SKM-1 treated with dmso at 0.1 percent for 144 hours (cell line): Measurements from ENCODE around the gene C19orf12.

Experiments
- DNase-seq: peaks from one replicate; lab custom pipeline; 2025; ENCODE audit not compliant: unreplicated experiment; lab: John Stamatoyannopoulos, UW

C19orf12 gene

DNA sequence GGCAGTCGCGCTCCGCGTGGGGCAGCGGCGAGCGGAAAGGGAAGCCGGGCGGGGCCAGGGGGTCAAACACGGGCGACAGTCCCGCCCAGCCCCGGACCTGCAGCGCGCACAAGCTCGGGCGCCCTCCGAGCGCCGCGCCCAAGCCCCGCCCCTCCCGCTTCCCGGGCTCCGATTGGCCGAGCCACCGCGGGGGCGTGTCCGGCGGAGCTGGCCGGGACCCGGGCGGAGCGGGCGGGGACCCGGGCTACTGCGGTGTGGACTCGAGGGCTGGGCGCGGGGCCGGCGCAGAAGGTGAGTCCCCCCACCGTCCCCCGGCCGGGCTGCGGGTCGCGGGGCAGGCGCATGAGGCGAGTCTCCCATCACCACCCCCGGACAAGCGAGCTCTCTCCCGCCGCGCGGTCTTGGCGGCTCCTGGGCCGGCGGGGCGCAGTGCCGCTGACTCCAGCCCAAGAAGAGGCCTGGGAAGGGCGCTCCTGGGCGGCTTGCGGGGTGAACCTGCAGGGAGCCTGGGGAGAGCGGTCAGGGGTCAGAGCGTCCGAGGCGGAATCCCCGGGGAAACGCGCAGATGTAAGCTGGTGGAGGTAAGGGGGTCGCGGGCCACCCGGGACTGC, 49.7 kb downstream of the C19orf12 start, which contains the start of gene PLEKHF1:
PLEKHF1 (plus strand) TSS at position 247 of the 611 bp plus-strand sequence. CDS start 8,379 bp downstream, outside the sequence.
- DNase-seq = peak; percentile 68

DNA sequence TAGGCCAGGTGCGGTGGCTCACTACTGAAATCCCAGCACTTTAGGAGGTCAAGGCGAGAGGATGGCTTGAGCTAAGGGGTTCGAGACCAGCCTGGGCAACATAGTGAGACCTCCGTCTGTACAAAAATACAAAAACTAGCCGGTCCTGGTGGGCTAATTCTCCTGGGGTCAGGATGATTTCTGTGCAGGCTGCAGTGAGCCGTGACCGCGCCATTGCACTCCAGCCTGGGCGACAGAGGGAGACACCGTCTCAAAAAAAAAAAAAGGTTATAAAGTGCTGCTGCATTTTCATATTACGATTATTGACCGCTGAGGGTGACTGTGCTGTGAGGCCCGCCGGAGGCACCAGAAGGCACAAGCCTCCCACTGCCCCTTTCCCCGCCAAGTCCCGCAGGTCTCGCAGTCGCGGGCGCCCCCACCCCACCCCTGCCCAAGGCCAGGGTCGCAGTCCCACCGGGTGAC, 50.3 kb downstream of the C19orf12 start:
- DNase-seq = no peak

DNA sequence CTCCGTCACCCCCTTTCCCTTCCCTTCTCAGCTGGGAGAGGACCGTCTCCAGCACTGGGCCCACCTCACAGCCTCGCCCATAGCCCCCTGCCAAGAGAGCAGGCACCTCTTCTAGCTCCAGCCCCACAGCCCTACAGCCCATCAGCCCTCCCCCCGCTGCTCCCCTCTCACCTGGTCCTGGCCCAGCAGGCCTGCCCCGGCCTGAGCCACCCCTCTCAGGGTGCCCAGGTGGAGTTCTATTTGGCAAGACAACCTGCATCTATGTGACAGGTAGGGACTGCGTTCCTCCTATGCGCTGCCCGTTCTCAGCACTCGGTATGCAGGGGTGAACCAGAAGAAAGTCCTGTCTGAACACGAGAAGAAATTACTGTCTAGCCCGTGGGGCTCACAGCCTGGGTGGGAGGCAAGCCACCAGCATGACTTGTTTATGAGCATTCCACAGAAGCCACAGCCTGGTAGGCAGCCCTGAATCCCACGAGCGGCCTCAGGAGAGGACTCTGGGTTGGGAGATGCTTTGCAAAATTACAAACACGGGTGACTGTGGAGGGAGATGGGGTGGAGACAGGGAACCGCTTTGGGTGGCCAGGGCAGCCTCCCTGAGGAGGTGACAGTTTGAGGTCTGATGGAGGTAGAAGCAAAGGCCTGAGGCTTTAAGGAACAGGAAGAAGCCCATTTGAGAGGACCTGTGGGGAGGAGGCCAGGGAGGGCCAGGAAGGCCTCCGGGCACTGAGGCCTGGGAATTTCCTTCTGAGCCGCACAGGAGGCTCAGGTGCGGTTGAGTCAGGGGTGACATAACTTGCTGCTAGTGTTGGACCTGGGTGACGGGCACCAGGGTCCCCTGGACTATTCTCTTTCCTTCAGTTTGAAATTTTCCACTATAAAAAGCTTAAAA, 51.0 kb downstream of the C19orf12 start:
- DNase-seq = no peak

DNA sequence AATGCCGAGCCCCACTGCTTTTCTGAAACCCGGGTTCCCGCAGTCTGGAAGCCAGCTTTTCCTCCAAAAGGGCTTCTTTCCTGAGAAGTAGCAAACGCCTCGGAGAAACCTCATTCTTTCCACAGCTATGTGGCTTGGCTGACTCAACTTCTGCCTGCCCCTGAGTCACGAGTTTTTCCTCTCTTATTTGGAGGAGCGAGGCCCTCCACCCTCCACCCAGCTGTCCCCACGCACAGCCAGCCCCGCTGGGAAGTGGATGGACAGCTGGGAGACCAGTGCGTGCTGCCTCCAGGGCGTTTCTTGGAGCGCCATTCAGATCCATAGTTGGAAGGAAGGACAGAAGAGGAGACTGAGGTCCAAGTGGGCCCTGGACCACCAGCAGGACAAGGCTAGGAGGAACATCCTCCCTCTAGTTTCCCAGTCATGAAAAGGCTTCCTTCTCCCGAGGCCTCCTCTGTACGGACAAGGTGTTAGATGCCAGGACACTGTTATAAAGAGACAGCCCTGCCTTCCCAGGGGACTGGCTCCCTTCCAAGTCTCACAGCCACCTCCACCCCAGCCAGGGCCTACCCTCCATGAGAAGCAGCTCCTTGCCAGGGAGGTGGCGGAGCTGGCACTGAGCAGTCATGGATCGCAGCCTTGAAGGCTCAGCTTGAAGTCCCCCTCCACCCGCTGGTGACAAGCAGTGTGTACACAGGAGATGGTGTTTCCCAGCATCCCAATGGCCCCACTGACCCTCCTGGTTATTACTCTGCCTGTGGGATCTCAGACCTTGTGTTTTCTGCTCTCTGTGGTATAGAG, 52.3 kb downstream of the C19orf12 start:
- DNase-seq = no peak

DNA sequence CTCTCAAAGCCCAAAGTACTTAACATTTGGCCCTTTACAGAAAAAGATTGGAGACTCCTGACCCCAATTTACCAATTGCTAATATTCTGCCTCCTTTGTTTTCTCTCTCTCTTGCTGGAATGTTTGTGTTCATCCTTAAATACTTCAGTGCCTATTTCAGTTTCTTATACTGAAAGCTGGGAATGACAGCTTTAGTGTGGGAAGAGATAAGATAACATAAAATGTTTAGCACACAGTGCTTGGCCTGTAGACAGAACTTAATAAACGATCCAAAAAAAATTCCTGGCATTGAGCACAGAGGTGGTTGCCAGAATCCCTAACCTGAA, 52.8 kb downstream of the C19orf12 start:
- no peak for DNase-seq

DNA sequence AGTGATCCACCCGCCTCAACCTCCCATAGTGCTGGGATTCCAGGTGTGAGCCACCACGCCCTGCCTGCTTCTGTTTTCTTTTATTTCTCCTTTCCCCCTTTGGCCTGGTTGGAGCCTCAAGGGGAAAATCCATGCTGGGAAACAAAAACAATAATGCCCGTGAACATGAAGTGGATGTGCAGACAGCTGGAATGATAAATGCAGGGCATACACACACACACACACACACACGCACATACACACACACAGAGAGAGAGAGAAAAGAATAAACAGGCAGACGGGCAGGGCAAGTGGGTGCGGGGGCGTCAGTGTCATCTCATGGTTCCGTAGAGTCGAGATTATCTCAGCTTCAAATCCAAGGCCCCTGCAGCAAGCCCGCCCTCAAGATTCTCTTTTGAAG, 54.2 kb downstream of the C19orf12 start:
- DNase-seq = no peak

GRCh38 chr19:29658221-29658991, 56.7 kb downstream of the C19orf12 start:
- no peak for DNase-seq

DNA sequence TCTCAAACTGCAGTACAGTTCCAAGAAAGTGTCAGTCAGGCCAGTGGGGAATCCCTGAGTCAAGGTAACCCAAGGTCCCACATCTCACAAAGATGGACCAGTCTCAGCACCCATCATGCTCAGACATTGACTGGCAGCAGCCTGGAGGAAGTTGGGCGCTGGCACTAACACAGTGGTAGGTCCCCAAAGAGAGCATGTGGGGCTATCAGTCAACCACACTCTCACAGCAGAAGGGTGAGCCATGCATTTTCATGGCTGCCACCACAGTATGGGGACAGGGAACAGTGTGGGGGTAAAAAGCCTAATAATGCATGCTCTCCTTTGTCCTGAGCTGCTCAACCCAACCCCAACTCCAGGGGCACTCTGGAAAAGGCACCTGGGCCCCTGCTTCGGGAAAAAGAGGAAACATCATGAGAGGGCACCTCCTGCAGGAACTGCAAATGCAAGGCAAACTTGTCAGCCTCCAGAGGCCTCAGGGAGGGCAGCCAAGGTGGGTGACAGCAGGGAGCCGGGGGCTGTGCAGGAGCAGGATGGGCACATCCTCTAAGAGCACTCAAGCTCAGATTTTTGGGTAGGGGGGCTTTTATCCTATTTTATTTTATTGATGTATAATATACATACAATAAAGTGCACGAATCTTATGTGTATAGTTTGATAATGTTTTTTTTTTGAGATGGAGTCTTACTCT, 59.3 kb downstream of the C19orf12 start:
- DNase-seq = no peak

- DNase-seq = no peak
Measured at GRCh38 chr19:29653398-29653797, 61.7 kb downstream of the C19orf12 start.

DNA sequence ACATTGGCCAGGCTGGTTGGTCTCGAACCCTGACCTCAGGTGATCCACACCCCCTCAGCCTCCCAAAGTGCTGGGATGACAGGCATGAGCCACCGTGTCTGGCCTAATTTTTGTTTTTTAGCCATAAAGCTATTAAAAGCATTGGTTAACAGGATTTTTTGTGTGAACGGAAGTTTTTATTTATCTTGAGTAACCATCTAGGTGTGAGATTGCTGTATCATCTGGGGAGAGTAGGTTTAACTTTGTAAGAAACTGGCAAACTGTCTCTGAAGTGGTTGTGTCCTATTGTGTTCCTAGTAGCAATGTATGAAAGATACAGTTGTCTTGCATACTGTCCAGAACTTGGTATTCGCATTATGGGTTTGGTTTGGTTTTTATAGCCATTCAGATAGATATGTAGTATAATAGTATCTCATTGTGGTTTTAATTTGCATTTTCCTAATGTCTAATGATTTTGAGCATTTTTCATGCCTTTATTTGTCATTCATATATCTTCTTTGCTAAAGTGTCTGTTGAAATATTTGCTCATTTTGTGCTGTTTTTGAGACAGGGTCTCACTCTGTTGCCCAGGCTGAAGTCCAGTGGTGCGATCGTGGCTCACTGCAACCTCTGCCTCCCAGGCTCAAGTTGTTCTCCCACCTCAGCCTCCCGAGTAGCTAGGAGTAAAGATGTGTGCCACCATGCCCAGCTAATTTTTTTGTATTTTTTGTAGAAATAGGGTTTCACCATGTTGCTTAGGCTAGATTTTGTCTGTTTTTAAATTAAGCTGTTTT, 63.3 kb downstream of the C19orf12 start:
- DNase-seq = no peak

DNA sequence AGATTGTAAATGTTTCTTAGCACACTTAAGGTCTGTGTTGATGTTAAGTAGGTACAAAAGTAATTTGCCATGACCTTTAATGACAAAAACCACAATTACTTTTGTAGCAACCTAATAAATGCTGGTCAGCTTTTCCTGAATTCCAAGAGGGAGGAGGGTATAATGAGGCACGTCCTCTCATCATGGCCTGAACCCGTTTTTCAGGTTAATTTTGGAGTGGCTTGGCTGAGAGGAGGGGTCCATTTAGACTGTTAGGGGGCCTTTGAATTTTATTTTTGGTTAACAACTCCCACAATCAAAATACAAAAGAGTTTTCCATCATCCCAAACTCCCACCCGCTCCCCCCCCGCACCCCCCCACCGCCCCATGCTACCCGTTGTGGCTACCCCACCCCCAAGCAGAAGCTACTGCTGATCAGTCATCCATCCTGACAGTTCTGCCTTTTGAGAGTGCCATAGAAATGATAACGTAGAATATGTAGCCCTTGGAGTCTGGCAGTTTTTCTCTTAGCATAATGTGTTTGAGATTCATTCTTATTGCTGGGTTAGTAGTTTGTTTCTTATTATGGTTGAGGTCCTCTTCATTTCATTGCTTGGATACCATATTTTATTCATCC, 64.2 kb downstream of the C19orf12 start:
- no peak for DNase-seq
